Keratinocyte (primary cell): ENCODE data around the gene CKM. TPM values are rescaled to one million over a fixed set of nuclear protein-coding genes. Genes with fewer than 3 reads are reported as not detected.
"Not testable (repeated sequence)": the region's sequence is repeated elsewhere in the genome, so short reads cannot be mapped to it uniquely, and the experiment has no call there.

Source experiments
- DNase-seq: peaks from one replicate; pipeline ENCODE4 v3.0.0-alpha.2; 2011; ENCODE audit warnings: low read depth, missing footprints, low spot score
- FAIRE-seq: peaks from 2 replicates; lab custom pipeline; 2011; peaks lifted over from hg19 to GRCh38; lab: Jason Lieb, UNC
- H2AFZ ChIP-seq: 2 replicates; pipeline ENCODE4 v1.6.0; 2012; ENCODE audit warnings: low read length, control low read depth, inconsistent platforms; ENCODE audit not compliant: control insufficient read depth
- H3K27ac ChIP-seq: 2 replicates; pipeline ENCODE4 v1.5.1; 2011; ENCODE audit warnings: low read length; ENCODE audit not compliant: control insufficient read depth, insufficient read depth
- H3K27me3 ChIP-seq: 3 replicates; pipeline ENCODE4 v1.6.0; 2011; ENCODE audit warnings: low read length; ENCODE audit not compliant: control insufficient read depth, insufficient read depth; ENCODE audit errors: extremely low read depth
- H3K36me3 ChIP-seq, 2 experiments: 2 replicates in 1 of 2; 3 replicates in 1 of 2; pipeline ENCODE4 v1.5.1; 2011; ENCODE audit warnings: low read length in 2 of 2, mild to moderate bottlenecking in 1 of 2; ENCODE audit not compliant: control insufficient read depth in 2 of 2, insufficient read depth in 2 of 2; ENCODE audit errors: extremely low read depth in 1 of 2
- H3K4me1 ChIP-seq: 3 replicates; pipeline ENCODE4 v1.5.1; 2011; ENCODE audit warnings: low read length; ENCODE audit not compliant: control insufficient read depth, insufficient read depth; ENCODE audit errors: extremely low read depth
- H3K4me2 ChIP-seq: 3 replicates; pipeline ENCODE4 v1.6.0; 2011; ENCODE audit warnings: low read depth, low read length; ENCODE audit not compliant: control insufficient read depth, insufficient read depth; ENCODE audit errors: extremely low read depth
- H3K4me3 ChIP-seq, 3 experiments: fragments of 200-600 bp in 1 of 3; sonication (generic) in 1 of 3; 2 replicates in 2 of 3; 3 replicates in 1 of 3; pipeline ENCODE4 v1.5.1; 2011 to 2016; ENCODE audit warnings: low read length in 3 of 3, mild to moderate bottlenecking in 3 of 3, control low read depth in 2 of 3, inconsistent platforms in 1 of 3, low read depth in 1 of 3, mixed read lengths in 1 of 3, mixed run types in 1 of 3, moderate library complexity in 1 of 3; ENCODE audit not compliant: control insufficient read depth in 2 of 3, insufficient read depth in 2 of 3; ENCODE audit errors: extremely low read depth in 1 of 3
- H3K79me2 ChIP-seq: 2 replicates; pipeline ENCODE4 v1.6.0; 2012; ENCODE audit warnings: low read length; ENCODE audit not compliant: control insufficient read depth, insufficient read depth
- H3K9ac ChIP-seq: 3 replicates; pipeline ENCODE4 v1.6.0; 2011; ENCODE audit warnings: low read length; ENCODE audit not compliant: control insufficient read depth, insufficient read depth; ENCODE audit errors: extremely low read depth
- H3K9me1 ChIP-seq: 3 replicates; pipeline ENCODE4 v1.6.0; 2011; ENCODE audit warnings: low read length; ENCODE audit not compliant: control insufficient read depth, insufficient read depth; ENCODE audit errors: extremely low read depth
- H3K9me3 ChIP-seq: 2 replicates; pipeline ENCODE4 v1.5.1; 2012; ENCODE audit warnings: low read depth, low read length; ENCODE audit not compliant: control insufficient read depth
- H4K20me1 ChIP-seq: 3 replicates; pipeline ENCODE4 v1.6.0; 2011; ENCODE audit warnings: low read length; ENCODE audit not compliant: control insufficient read depth, insufficient read depth; ENCODE audit errors: extremely low read depth
- EZH2 ChIP-seq: IDR thresholded peaks from one replicate; pipeline ENCODE4 v1.6.1; 2012; ENCODE audit warnings: inconsistent platforms, mild to moderate bottlenecking, low read length, moderate library complexity
- dilution Hi-C: fragments of 300-500 bp; cut with MboI; formaldehyde crosslinking; loops from one replicate; pipeline ENCODE4 v1.7.0; 2020; ENCODE audit warnings: low sequenced_read_pairs; ENCODE audit not compliant: extremely low pct_ligation_motif_present
- polyA plus RNA-seq, 5 experiments: library from polyadenylated mRNA; depleted of rRNA in 3 of 5; stranded (reverse) in 3 of 5; stranded (forward) in 1 of 5; unstranded in 1 of 5; fragments of >200 nt; gene quantifications; 1 replicate in 1 of 5; 2 replicates in 3 of 5; 3 replicates in 1 of 5; pipeline versions ENCODE4 v1.2.1 to v1.2.3, GENCODE V29; 2011 to 2012; ENCODE audit warnings: missing spikeins in 2 of 5, low read depth in 1 of 5, low replicate concordance in 1 of 5
- TF ChIP-seq, protein P1 (sequence below), 3 experiments: IDR thresholded peaks in 1 of 3; conservative IDR thresholded peaks in 1 of 3; optimal IDR thresholded peaks in 1 of 3; 2 replicates in 2 of 3; 3 replicates in 1 of 3; pipeline versions ENCODE3 to v1.5.1; 2011; ENCODE audit warnings: low read length in 3 of 3, mild to moderate bottlenecking in 3 of 3, moderate library complexity in 2 of 3, control low read depth in 1 of 3, inconsistent platforms in 1 of 3; ENCODE audit not compliant: insufficient read depth in 2 of 3; ENCODE audit errors: extremely low read depth in 1 of 3

Gene CKM
- polyA plus RNA-seq, 1 donor (not counting 4 experiments of a cell fraction or from before 2014, with no cell fraction given) = not detected

DNA sequence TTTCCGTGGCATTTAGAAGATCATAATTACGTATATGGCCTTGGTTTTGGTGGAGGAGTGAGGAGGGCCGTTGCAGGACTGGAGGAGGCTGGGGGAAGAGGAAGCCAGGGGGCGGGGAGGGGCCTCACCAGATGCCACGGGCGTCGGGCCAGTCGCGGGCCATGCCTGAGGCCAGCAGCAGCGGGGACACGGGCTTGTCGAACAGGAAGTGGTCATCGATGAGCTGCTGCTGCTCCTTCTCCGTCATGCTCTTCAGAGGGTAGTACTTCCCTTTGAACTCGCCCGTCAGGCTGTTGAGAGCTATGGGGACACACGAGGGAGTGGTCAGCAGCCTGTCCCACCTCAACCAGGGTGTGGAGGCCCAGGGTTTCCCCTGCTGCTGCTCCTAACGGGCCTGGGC, 11.1 kb downstream of the CKM start:
- no peak overlapping the region for H3K9ac ChIP-seq
- no peak overlapping the region for H3K4me2 ChIP-seq
- no peak for DNase-seq
- H3K27me3 ChIP-seq = peaks cover 17% of the 10 kb centered on the region
- TF ChIP-seq EZH2 = no peak
- TF ChIP-seq, protein P1, sequence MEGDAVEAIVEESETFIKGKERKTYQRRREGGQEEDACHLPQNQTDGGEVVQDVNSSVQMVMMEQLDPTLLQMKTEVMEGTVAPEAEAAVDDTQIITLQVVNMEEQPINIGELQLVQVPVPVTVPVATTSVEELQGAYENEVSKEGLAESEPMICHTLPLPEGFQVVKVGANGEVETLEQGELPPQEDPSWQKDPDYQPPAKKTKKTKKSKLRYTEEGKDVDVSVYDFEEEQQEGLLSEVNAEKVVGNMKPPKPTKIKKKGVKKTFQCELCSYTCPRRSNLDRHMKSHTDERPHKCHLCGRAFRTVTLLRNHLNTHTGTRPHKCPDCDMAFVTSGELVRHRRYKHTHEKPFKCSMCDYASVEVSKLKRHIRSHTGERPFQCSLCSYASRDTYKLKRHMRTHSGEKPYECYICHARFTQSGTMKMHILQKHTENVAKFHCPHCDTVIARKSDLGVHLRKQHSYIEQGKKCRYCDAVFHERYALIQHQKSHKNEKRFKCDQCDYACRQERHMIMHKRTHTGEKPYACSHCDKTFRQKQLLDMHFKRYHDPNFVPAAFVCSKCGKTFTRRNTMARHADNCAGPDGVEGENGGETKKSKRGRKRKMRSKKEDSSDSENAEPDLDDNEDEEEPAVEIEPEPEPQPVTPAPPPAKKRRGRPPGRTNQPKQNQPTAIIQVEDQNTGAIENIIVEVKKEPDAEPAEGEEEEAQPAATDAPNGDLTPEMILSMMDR (optimal IDR thresholded peaks at IDR 0.05 in 1 of 3, IDR thresholded peaks at IDR 0.05 in 1 of 3, conservative IDR thresholded peaks at IDR 0.05 in 1 of 3; ENCODE audit: extremely low read depth in 1 of 3, insufficient read depth in 2 of 3, low read length in 3 of 3) = no peak
- dilution Hi-C loops = no loop called here
- no peaks in the 10 kb centered on the region for H3K79me2 ChIP-seq
- H3K9me1 ChIP-seq = no peaks in the 10 kb centered on the region
- H3K4me3 ChIP-seq = no peak overlapping the region
- FAIRE-seq = no peak
- H3K4me1 ChIP-seq = no peaks in the 10 kb centered on the region
- H3K27ac ChIP-seq = no peak overlapping the region
- H3K36me3 ChIP-seq = no peaks in the 10 kb centered on the region
- H4K20me1 ChIP-seq = no peaks in the 10 kb centered on the region
- no peak overlapping the region for H2AFZ ChIP-seq
- no peaks in the 10 kb centered on the region for H3K9me3 ChIP-seq

DNA sequence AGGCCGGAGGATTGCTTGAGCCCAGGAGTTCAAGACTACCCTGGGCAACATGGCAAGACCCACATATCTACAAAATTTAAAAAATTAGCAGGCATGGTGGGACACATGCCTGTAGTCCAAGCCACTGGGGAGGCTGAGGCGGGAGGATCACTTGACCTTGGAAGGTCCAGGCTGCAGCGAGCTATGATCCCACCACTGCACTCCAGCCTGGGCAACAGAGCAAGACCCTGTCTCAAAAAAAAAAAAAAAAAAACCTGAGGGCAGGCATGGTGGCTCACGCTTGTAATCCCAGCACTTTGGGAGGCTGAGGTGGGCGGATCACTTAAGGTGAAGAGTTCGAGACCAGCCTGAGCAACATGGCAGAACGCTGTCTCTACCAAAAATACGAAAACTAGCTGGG, 13.4 kb downstream of the CKM start:
- H3K4me1 ChIP-seq = peaks cover 12% of the 10 kb centered on the region
- H3K27ac ChIP-seq, H3K4me2 ChIP-seq, H3K9ac ChIP-seq, DNase-seq, H3K79me2 ChIP-seq, H3K9me3 ChIP-seq, H3K9me1 ChIP-seq, H2AFZ ChIP-seq, dilution Hi-C loops, H4K20me1 ChIP-seq, H3K27me3 ChIP-seq, FAIRE-seq, H3K36me3 ChIP-seq, H3K4me3 ChIP-seq: not testable (repeated sequence)

- no peak for FAIRE-seq
- TF ChIP-seq, protein P1 (optimal IDR thresholded peaks at IDR 0.05 in 1 of 3, IDR thresholded peaks at IDR 0.05 in 1 of 3, conservative IDR thresholded peaks at IDR 0.05 in 1 of 3; ENCODE audit: extremely low read depth in 1 of 3, insufficient read depth in 2 of 3, low read length in 3 of 3) = no peak
- no peak for TF ChIP-seq EZH2
- dilution Hi-C loops = no loop called here
These were observed 15.3 kb downstream of the CKM start for GRCh38 chr19:45307361-45307760.

More at GRCh38 chr19:45307361-45307760, 15.3 kb downstream of the CKM start:
- Histone ChIP-seq H3K9ac (no peak overlapping the region), H4K20me1 (no peaks in the 10 kb centered on the region), H3K79me2 (no peaks in the 10 kb centered on the region), H3K4me3 (no peak overlapping the region), H3K27ac (no peak overlapping the region), H3K27me3 (no peaks in the 10 kb centered on the region), H3K4me1 (peaks cover 12% of the 10 kb centered on the region), H3K4me2 (no peak overlapping the region), H3K9me3 (no peaks in the 10 kb centered on the region), H3K9me1 (no peaks in the 10 kb centered on the region), H2AFZ (no peak overlapping the region), H3K36me3 (no peaks in the 10 kb centered on the region)
- no peak for DNase-seq
